Activated T-cell treated with anti-CD3 and anti-CD28 coated beads for 48 hours (primary cell): Measurements from ENCODE around the gene PHLDB3.

Experiments used
- DNase-seq: peaks from one replicate; pipeline ENCODE4 v3.0.0-alpha.2; 2020; ENCODE audit warnings: low read depth

Gene PHLDB3

DNA sequence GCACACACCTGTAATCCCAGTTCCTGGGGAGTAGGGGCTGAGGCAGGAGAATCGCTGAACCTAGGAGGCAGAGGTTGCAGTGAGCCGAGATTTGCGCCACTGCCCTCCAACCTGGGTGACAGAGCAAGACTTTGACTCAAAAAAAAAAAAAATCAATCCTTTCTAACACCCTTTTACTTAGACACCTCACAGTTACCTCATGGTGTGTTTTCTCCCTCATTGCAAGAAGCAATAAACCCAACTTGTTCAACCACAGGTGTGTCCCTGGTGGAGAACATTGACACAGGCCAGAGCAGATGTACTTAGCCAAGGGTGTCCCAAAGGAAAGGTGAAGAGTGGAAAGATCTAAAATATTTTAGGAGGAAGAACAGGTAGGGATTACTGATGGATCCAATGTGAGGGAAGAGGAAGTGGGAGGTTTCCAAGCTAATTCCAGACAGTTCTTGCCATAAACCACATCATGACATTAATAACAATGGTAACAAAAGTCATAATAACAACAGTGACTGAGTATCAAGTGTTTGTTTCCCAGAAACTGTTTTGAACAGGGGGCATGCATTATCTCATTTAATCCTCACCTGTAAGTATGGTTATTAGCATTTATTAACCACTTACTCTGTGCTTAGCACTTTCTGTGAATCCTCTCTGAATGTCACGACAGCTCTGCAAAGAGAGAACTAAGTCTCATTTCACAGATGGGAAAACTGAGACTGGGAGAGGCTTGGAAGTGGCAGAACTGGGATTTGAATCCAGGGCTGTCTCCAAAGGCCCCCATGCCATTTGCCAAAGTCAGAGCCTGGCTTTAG is 36.0 kb downstream of the PHLDB3 start:
- no peak for DNase-seq

DNA sequence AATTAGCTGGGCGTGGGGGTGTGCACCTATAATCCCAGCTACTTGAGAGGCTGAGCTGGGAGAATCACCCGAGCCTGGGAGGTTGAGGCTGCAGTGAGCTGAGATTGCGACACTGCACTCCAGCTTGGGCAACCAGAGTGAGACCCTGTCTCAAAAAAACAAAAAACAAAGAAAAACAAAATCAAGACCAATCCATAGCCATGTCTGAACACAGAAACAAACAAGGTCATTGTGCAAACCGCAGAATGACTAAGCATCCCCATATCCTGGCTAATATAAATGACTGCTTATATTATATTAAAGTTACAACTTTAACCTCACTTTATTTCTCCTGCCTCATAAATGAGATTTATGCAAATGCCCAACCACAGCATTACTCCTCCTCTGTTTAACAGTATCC is 36.8 kb downstream of the PHLDB3 start:
- no peak for DNase-seq

GRCh38 chr19:43467276-43467675 is 37.3 kb downstream of the PHLDB3 start:
- DNase-seq: no peak

GRCh38 chr19:43466793-43467192 is 37.8 kb downstream of the PHLDB3 start:
- no peak for DNase-seq

DNA sequence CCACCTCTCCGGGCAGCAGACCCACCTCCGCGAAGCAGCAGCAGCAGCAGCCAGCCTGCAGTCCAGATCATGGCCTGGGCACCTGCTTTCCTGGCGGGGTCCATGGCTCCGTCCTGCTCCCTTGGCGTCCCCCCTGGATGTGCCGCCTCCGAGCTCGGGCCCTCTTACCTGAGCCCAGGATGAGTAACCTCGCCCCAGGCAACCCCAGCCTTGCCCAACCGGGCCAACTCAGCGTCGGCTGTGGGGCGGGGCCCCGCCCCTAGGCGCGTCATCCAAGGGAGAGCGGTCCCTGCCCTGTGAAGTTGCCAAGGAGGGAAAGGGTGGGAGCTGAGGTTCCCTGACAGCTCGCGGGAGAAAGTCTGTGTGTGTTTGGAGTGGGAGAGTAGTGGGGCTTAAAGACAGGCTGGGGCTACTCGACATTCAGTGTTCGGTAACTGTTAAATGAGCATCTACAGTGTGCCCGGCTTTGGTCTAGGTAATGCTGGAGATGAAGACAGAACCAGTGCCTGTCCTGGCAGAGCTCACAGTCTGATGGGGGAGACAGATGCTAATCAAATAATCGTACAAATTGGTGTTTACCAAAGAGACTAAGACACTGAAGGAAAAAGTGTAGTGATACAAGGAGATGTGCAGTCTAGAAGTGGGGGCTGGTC is 39.0 kb downstream of the PHLDB3 start, which contains the start of gene LYPD3:
LYPD3 (minus strand) TSS at position 141 of the 653 bp plus-strand sequence; CDS start at position 104, 37 bp downstream.
- no peak for DNase-seq

GRCh38 chr19:43464134-43464775 is 40.3 kb downstream of the PHLDB3 start:
- DNase-seq: no peak

GRCh38 chr19:43463381-43464133 is 41.0 kb downstream of the PHLDB3 start:
- DNase-seq: peak; percentile 98

DNA sequence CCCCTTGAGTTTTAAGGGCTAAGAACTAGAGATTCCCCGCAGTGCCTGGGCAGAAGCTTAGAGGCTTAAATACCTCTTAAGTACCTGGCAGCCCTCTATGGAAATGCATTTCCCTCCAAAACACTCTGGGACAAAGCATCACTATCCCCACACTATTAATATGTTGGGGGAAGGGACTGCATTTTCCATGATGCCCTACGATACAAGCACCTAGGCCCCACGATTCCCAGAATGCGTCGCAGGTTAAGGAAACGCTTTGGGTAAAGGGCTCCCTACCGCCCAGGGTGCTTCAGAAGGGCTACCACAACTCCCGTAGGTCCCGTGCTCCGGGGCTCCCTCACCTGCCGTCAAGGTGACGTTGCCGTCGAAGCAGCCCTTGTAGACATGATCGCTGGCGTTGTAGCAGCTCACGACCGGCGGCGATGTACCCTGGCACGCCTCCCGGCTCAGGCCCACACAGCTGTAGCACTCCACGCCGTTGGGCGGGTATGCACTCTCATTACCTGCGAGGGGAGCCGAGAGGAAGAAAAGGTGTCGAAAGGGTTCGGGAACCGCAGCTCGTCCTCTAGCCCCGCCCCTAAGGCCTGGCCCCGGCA is 41.7 kb downstream of the PHLDB3 start:
- no peak for DNase-seq

DNA sequence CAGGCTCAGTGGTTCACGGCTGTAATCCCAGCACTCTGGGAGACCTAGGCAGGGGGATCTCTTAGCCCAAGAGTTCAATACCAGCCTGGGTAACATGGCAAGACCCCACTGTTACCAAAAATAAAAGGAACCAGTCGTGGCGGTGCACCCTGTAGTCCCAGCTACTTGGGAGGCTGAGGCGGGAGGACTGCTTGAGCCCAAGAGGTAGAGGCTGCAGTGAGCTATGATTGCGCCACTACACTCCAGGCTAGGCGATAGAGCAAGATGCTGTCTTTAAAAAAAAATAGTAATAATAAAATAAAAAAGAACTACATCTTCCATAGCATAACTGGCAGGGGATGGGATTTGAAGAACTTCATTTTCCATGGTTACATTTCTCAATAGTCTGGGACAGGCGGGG is 42.2 kb downstream of the PHLDB3 start:
- DNase-seq: no peak

GRCh38 chr19:43461303-43461702 is 43.2 kb downstream of the PHLDB3 start:
- no peak for DNase-seq

DNA sequence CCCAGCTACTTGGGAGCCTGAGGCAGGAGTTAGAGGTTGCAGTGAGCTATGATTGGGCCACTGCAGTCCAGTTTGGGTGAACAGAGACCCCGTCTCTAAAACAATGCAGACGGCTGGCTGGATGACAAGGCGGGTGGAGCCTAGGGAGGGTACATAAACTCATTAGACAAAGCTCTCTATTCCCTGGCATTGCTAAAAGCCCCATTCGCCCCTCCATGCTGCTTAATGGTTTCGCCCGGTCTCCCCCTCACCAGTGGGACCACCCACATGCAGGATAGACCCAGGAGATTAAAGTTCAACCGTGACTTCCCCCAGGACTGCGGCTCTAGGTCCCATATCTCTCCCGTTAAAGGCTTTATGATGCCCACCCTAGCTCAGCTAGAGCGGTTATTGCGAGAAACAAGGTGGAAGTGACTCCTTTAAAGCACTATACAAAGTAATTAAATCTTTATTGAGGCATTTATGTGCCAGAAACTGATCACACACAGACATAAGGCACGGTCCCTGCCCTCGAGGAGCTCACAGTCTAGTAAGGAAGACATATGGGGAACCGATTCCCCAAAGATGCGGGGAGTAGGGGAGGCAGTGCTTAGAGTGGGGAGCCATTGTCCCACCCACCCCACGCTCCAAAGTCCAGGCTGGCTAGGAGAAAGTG is 44.1 kb downstream of the PHLDB3 start:
- DNase-seq: no peak

DNA sequence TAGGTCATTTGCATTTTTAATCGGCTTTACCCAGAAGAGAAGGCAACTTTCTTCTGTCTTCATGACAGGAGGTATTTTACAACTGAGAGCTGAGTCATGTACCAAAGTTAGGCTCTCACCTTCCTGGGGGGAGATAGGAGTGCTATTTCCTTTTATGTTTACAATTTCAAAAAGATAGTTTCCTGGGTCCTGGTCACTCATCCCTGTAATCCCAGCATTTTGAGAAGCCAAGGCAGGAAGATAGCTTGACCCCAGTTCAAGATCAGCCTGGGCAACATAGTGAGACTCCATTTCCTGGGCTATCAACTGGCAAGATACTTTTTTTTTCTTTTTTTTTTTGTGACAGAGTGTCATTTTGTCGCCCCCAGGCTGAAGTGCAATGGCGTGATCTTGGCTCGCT is 46.7 kb downstream of the PHLDB3 start:
- DNase-seq: no peak

GRCh38 chr19:43455321-43456113 is 49.0 kb downstream of the PHLDB3 start:
- no peak for DNase-seq

GRCh38 chr19:43454031-43454430 is 50.5 kb downstream of the PHLDB3 start:
- DNase-seq: no peak

GRCh38 chr19:43452582-43452981 is 52.0 kb downstream of the PHLDB3 start:
- no peak for DNase-seq

GRCh38 chr19:43450545-43450997 is 54.0 kb downstream of the PHLDB3 start:
- DNase-seq: no peak

GRCh38 chr19:43447655-43448054 is 56.9 kb downstream of the PHLDB3 start:
- DNase-seq: no peak

- peak; percentile 66 for DNase-seq
Observed at GRCh38 chr19:43446746-43447489, 57.6 kb downstream of the PHLDB3 start.

- DNase-seq: no peak
Observed at GRCh38 chr19:43445426-43445825, 59.1 kb downstream of the PHLDB3 start.
